ENCODE results near the gene PRR5. TPM values are rescaled to one million over a fixed set of nuclear protein-coding genes. Genes with fewer than 3 reads are reported as not detected.

Gene PRR5
- total RNA-seq, 3 donors from 2014 or later: 23.7 to 39.5 (median 29.5) TPM

- Histone ChIP-seq H3K4me3 (peak overlapping the region in 1 of 3 donors; percentile 57), H3K4me1 (peaks cover 14 to 18% of the 10 kb centered on the region in 2 donors), H3K36me3 (no peaks in the 10 kb centered on the region), H3K27me3 (no peaks in the 10 kb centered on the region), H3K27ac (peak overlapping the region; percentile 49 to 91), H3K9me3 (no peaks in the 10 kb centered on the region)
- intact Hi-C loops (cut with DNase I; ENCODE audit: low total_unique reads): no loop called here
- TF ChIP-seq POLR2AphosphoS5 (IDR thresholded peaks at IDR 0.05) (no peak), POLR2A (IDR thresholded peaks at IDR 0.05) (no peak)
- TF ChIP-seq, protein P1, sequence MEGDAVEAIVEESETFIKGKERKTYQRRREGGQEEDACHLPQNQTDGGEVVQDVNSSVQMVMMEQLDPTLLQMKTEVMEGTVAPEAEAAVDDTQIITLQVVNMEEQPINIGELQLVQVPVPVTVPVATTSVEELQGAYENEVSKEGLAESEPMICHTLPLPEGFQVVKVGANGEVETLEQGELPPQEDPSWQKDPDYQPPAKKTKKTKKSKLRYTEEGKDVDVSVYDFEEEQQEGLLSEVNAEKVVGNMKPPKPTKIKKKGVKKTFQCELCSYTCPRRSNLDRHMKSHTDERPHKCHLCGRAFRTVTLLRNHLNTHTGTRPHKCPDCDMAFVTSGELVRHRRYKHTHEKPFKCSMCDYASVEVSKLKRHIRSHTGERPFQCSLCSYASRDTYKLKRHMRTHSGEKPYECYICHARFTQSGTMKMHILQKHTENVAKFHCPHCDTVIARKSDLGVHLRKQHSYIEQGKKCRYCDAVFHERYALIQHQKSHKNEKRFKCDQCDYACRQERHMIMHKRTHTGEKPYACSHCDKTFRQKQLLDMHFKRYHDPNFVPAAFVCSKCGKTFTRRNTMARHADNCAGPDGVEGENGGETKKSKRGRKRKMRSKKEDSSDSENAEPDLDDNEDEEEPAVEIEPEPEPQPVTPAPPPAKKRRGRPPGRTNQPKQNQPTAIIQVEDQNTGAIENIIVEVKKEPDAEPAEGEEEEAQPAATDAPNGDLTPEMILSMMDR (IDR thresholded peaks at IDR 0.05): no peak
- no peak for DNase-seq (ENCODE audit: low spot score in 2 of 2)
Measured at GRCh38 chr22:44730022-44730393, 28.0 kb downstream of the PRR5 start.

DNA sequence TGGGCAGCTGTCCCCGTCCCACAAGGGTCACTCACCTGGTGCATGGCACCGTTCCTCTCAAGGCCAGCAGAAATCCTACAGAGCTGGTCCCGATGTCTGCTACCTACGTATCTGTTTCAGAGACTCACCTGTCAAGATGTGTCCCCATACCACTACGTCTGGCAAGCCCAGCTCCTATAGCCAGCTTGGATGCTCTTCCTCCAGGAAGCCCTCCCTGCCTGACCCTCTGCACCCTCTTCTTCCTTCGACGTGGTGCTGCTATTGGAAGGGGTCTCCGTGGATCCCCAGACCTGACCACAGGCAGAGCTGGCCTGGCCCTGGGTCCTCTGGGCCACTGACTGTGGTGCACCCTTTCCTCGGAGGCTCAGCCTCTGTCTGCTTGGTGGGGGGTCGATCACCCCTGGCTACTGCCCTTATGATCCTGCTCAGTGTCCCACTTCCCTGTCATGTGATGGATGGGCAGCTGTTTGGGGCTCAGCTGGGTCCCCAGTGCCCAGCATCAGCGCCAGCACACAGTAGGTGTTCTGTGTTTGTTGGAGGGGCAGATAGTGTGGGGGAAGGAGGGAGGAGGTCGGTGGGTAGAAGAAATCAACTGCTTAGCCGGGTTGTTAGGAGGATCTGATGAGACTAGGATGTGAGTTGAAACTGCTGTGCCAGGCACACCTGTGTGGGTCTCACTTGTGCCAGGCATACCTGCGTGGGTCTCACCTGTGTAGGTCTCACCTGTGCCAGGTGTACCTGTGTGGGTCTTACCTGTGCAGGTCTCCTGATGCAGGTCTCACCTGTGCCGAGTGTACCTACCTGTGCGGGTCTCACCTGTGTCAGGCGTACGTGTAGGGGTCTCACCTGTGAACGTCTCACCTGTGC, 28.7 kb downstream of the PRR5 start:
- Histone ChIP-seq H3K27ac (peak overlapping the region; percentile 49 to 91), H3K9me3 (no peaks in the 10 kb centered on the region), H3K4me1 (peaks cover 14 to 18% of the 10 kb centered on the region in 2 donors), H3K4me3 (no peak overlapping the region), H3K36me3 (no peaks in the 10 kb centered on the region), H3K27me3 (no peaks in the 10 kb centered on the region)
- TF ChIP-seq, protein P1 (IDR thresholded peaks at IDR 0.05): no peak
- TF ChIP-seq POLR2A (IDR thresholded peaks at IDR 0.05): no peak
- TF ChIP-seq POLR2AphosphoS5 (IDR thresholded peaks at IDR 0.05): no peak
- DNase-seq (ENCODE audit: low spot score in 2 of 2): no peak
- intact Hi-C loops (cut with DNase I; ENCODE audit: low total_unique reads): no loop called here

- TF ChIP-seq POLR2AphosphoS5 (IDR thresholded peaks at IDR 0.05): no peak
- no peak for TF ChIP-seq POLR2A (IDR thresholded peaks at IDR 0.05)
- TF ChIP-seq, protein P1 (IDR thresholded peaks at IDR 0.05): no peak
- Histone ChIP-seq H3K9me3 (no peaks in the 10 kb centered on the region), H3K4me1 (peaks cover 14 to 18% of the 10 kb centered on the region in 2 donors), H3K36me3 (no peaks in the 10 kb centered on the region), H3K4me3 (no peak overlapping the region), H3K27me3 (no peaks in the 10 kb centered on the region), H3K27ac (peak overlapping the region; percentile 19 to 36)
- DNase-seq (ENCODE audit: low spot score in 2 of 2): peak in 1 of 2 donors; percentile 51
- intact Hi-C loops (cut with DNase I; ENCODE audit: low total_unique reads): no loop called here
Measured at GRCh38 chr22:44731357-44731970, 29.5 kb downstream of the PRR5 start.

GRCh38 chr22:44732017-44732561, 30.1 kb downstream of the PRR5 start:
- H3K36me3 ChIP-seq: no peaks in the 10 kb centered on the region
- no peak for TF ChIP-seq POLR2A (IDR thresholded peaks at IDR 0.05)
- TF ChIP-seq POLR2AphosphoS5 (IDR thresholded peaks at IDR 0.05): no peak
- TF ChIP-seq, protein P1 (IDR thresholded peaks at IDR 0.05): no peak
- no peak overlapping the region for H3K4me3 ChIP-seq
- peak overlapping the region in 1 of 2 donors; percentile 19 for H3K27ac ChIP-seq
- DNase-seq (ENCODE audit: low spot score in 2 of 2): no peak
- H3K4me1 ChIP-seq: peaks cover 14 to 18% of the 10 kb centered on the region in 2 donors
- intact Hi-C loops (cut with DNase I; ENCODE audit: low total_unique reads): no loop called here
- H3K27me3 ChIP-seq: no peaks in the 10 kb centered on the region
- no peaks in the 10 kb centered on the region for H3K9me3 ChIP-seq

DNA sequence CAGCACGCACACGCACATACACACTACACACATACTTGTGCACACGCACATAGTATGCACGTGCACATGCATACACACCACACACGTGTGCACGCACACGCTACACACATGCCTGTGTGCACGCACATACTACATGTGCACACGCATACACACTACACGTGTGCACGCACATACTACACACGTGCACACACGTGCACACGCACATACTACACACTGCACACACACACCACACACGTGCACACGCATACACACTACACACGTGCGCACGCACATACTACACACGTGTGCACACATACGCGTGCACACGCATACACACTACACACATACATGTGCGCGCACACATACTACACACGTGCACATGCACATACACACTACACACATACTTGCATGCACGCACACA, 30.7 kb downstream of the PRR5 start:
- Histone ChIP-seq H3K27me3 (no peaks in the 10 kb centered on the region), H3K36me3 (no peaks in the 10 kb centered on the region), H3K4me3 (no peak overlapping the region), H3K9me3 (no peaks in the 10 kb centered on the region), H3K4me1 (peaks cover 14 to 18% of the 10 kb centered on the region in 2 donors), H3K27ac (no peak overlapping the region)
- DNase-seq (ENCODE audit: low spot score in 2 of 2): no peak
- TF ChIP-seq POLR2A (IDR thresholded peaks at IDR 0.05): no peak
- TF ChIP-seq, protein P1 (IDR thresholded peaks at IDR 0.05): no peak
- no peak for TF ChIP-seq POLR2AphosphoS5 (IDR thresholded peaks at IDR 0.05)
- intact Hi-C loops (cut with DNase I; ENCODE audit: low total_unique reads): no loop called here
